Measurements from ENCODE around the gene SLC6A5. TPM values are rescaled to one million over a fixed set of nuclear protein-coding genes. Genes with fewer than 3 reads are reported as not detected.

Gene SLC6A5
- total RNA-seq, 1 experiment from 2014 or later: not detected

Other genes starting within 250 kb of the SLC6A5 start
- 58.0 and 78.3 TPM in 2 replicates for gene HTATIP2, start 235.9 kb upstream of the SLC6A5 start, total RNA-seq (2014; rRNA removed; shearing (Covaris generic); ENCODE audit: low replicate concordance)
- 37.7 and 39.6 TPM in 2 replicates for gene PRMT3, start 211.9 kb upstream of the SLC6A5 start, total RNA-seq (2014; rRNA removed; shearing (Covaris generic); ENCODE audit: low replicate concordance)
- 0.19 and 0.25 TPM in 2 replicates for gene NELL1, start 70.0 kb downstream of the SLC6A5 start, total RNA-seq (2014; rRNA removed; shearing (Covaris generic); ENCODE audit: low replicate concordance)

All from Karpas-422 (cell line).